Measurements from ENCODE around the gene LRCH1. TPM values are rescaled to one million over a fixed set of nuclear protein-coding genes. Genes with fewer than 3 reads are reported as not detected.

The LRCH1 gene
- total RNA-seq, 1 experiment from 2014 or later = 27.0 TPM

- no peak for DNase-seq
- Mint-ChIP-seq H3K9me3 (ENCODE audit: unreplicated experiment) (no peaks in the 10 kb centered on the region), H3K27me3 (ENCODE audit: insufficient read depth, unreplicated experiment) (no peaks in the 10 kb centered on the region), H3K36me3 (ENCODE audit: insufficient read depth, unreplicated experiment) (peaks cover 26% of the 10 kb centered on the region), H3K27ac (ENCODE audit: unreplicated experiment) (no peak overlapping the region), H3K4me1 (ENCODE audit: low read depth, unreplicated experiment) (peaks cover 37% of the 10 kb centered on the region), H3K4me3 (ENCODE audit: unreplicated experiment) (no peak overlapping the region)
- ChIA-PET CTCF (no interaction called here), POLR2A (no interaction called here)
- BruUV-seq (replicated peaks) = no TSS peak
- intact Hi-C loops (cut with micrococcal nuclease; ENCODE audit: unreplicated experiment) = no loop called here
- H3K36me3 ChIP-seq (ENCODE audit: control insufficient read depth, insufficient read depth, low read length) = no peaks in the 10 kb centered on the region
- no peaks in the 10 kb centered on the region for H3K27me3 ChIP-seq (replicated peaks; ENCODE audit: control insufficient read depth, insufficient read depth, low read length)
- no peak overlapping the region for H3K4me3 ChIP-seq (ENCODE audit: low read depth, low read length)
- no peaks in the 10 kb centered on the region for H3K9me3 ChIP-seq
- H3K4me1 ChIP-seq = peaks cover 45% of the 10 kb centered on the region
- TF ChIP-seq, protein P1, sequence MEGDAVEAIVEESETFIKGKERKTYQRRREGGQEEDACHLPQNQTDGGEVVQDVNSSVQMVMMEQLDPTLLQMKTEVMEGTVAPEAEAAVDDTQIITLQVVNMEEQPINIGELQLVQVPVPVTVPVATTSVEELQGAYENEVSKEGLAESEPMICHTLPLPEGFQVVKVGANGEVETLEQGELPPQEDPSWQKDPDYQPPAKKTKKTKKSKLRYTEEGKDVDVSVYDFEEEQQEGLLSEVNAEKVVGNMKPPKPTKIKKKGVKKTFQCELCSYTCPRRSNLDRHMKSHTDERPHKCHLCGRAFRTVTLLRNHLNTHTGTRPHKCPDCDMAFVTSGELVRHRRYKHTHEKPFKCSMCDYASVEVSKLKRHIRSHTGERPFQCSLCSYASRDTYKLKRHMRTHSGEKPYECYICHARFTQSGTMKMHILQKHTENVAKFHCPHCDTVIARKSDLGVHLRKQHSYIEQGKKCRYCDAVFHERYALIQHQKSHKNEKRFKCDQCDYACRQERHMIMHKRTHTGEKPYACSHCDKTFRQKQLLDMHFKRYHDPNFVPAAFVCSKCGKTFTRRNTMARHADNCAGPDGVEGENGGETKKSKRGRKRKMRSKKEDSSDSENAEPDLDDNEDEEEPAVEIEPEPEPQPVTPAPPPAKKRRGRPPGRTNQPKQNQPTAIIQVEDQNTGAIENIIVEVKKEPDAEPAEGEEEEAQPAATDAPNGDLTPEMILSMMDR (IDR thresholded peaks at IDR 0.05; ENCODE audit: insufficient read depth in 1 of 2, low read depth in 1 of 2, low read length in 1 of 2, severe bottlenecking in 1 of 2, unreplicated experiment in 1 of 2) = no peak
Measured at GRCh38 chr13:46578590-46578975, 25.6 kb downstream of the LRCH1 start.

- peaks cover 57% of the 10 kb centered on the region for H3K4me1 ChIP-seq
- no peak overlapping the region for H3K27ac Mint-ChIP-seq (ENCODE audit: unreplicated experiment)
- H3K4me1 Mint-ChIP-seq (ENCODE audit: low read depth, unreplicated experiment) = peaks cover 46% of the 10 kb centered on the region
- no peaks in the 10 kb centered on the region for H3K9me3 ChIP-seq
- H3K4me3 Mint-ChIP-seq (ENCODE audit: unreplicated experiment) = no peak overlapping the region
- H3K36me3 ChIP-seq (ENCODE audit: control insufficient read depth, insufficient read depth, low read length) = no peaks in the 10 kb centered on the region; the same call in 1 of the 2 replicates
- ChIA-PET CTCF (no interaction called here), POLR2A (interaction anchor here (0.7 kb wide), 1 partner anchor 2000 kb away, joined by 3 read pairs; no protein-coding TSS in a partner anchor)
- H3K36me3 Mint-ChIP-seq (ENCODE audit: insufficient read depth, unreplicated experiment) = peaks cover 29% of the 10 kb centered on the region
- DNase-seq = no peak
- intact Hi-C loops (cut with micrococcal nuclease; ENCODE audit: unreplicated experiment) = no loop called here
- no TSS peak for BruUV-seq (replicated peaks)
- no peaks in the 10 kb centered on the region for H3K27me3 ChIP-seq (replicated peaks; ENCODE audit: control insufficient read depth, insufficient read depth, low read length)
- TF ChIP-seq, protein P1 (IDR thresholded peaks at IDR 0.05; ENCODE audit: insufficient read depth in 1 of 2, low read depth in 1 of 2, low read length in 1 of 2, severe bottlenecking in 1 of 2, unreplicated experiment in 1 of 2) = no peak
- no peaks in the 10 kb centered on the region for H3K27me3 Mint-ChIP-seq (ENCODE audit: insufficient read depth, unreplicated experiment)
- H3K4me3 ChIP-seq (ENCODE audit: low read depth, low read length) = no peak overlapping the region
- H3K9me3 Mint-ChIP-seq (ENCODE audit: unreplicated experiment) = no peaks in the 10 kb centered on the region
Measured at GRCh38 chr13:46580362-46580839, 27.4 kb downstream of the LRCH1 start.

DNA sequence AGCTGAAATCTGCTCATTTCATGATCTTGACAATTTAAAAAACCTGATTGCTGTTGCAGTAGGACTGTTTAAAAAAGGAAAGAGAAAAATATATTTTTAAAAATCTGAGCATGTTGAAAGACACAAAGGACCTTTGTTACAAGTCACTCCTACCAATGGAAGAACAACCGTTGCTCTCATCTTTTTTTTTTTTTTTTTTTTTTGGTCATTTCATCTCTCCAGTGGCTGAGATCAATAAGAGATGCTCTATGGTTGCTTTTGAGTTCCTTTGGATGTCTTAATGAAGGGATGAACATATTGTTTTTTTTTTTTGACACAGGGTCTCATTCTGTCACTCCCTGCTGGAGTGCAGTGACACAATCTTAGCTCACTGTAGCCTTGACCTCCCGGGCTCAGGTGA lies 29.2 kb downstream of the LRCH1 start:
- H3K36me3 ChIP-seq (ENCODE audit: control insufficient read depth, insufficient read depth, low read length) = no peaks in the 10 kb centered on the region; the same call in 1 of the 2 replicates
- intact Hi-C loops (cut with micrococcal nuclease; ENCODE audit: unreplicated experiment) = no loop called here
- Mint-ChIP-seq H3K4me1 (ENCODE audit: low read depth, unreplicated experiment) (peaks cover 46% of the 10 kb centered on the region), H3K27me3 (ENCODE audit: insufficient read depth, unreplicated experiment) (no peaks in the 10 kb centered on the region), H3K27ac (ENCODE audit: unreplicated experiment) (no peak overlapping the region), H3K36me3 (ENCODE audit: insufficient read depth, unreplicated experiment) (peaks cover 25% of the 10 kb centered on the region), H3K4me3 (ENCODE audit: unreplicated experiment) (no peak overlapping the region), H3K9me3 (ENCODE audit: unreplicated experiment) (no peaks in the 10 kb centered on the region)
- no peak for DNase-seq
- no TSS peak for BruUV-seq (replicated peaks)
- TF ChIP-seq, protein P1 (IDR thresholded peaks at IDR 0.05; ENCODE audit: insufficient read depth in 1 of 2, low read depth in 1 of 2, low read length in 1 of 2, severe bottlenecking in 1 of 2, unreplicated experiment in 1 of 2) = no peak
- no peaks in the 10 kb centered on the region for H3K9me3 ChIP-seq
- no peaks in the 10 kb centered on the region for H3K27me3 ChIP-seq (replicated peaks; ENCODE audit: control insufficient read depth, insufficient read depth, low read length)
- ChIA-PET CTCF (no interaction called here), POLR2A (interaction anchor here (0.7 kb wide), 1 partner anchor 11 kb away, joined by 12 read pairs; no protein-coding TSS in a partner anchor)
- H3K4me1 ChIP-seq = peaks cover 63% of the 10 kb centered on the region
- H3K4me3 ChIP-seq (ENCODE audit: low read depth, low read length) = no peak overlapping the region

All from Caco-2 (cell line).